Fibroblast of lung (primary cell): ENCODE results near the gene CTTNBP2NL.

Experiments
- EZH2 ChIP-seq: IDR thresholded peaks from 2 replicates; pipeline ENCODE4 v1.5.1; 2012; ENCODE audit warnings: low read length, control low read depth, mild to moderate bottlenecking; ENCODE audit errors: missing control alignments
- TF ChIP-seq, protein P1 (sequence below), 2 donors: IDR thresholded peaks in 1 of 2; conservative IDR thresholded peaks in 1 of 2; 1 replicate in 1 of 2; 2 replicates in 1 of 2; pipeline ENCODE4 v1.5.1; 2011 to 2012; ENCODE audit warnings: low read length in 2 of 2, control low read depth in 1 of 2, inconsistent platforms in 1 of 2, low read depth in 1 of 2, mild to moderate bottlenecking in 1 of 2

DNA sequence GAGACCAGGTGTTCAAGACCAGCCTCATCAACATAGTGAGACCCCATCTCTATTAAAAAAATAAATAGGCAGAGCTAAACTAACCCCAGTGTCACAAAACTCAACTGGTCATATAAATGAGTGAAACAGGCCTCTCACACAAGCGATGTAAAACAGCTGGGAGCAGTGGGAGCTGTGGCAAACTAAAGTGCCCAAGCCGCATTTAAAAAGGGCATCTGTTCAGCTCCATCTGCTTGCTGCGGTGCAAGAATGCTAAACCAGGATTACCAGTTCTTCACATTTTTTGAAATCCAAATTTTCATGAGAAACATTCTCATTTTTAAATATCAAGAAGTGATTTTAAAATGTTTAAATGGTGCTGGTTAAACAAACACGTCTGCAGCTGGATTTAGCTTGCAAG is 62.7 kb downstream of the CTTNBP2NL start:
- TF ChIP-seq, protein P1, sequence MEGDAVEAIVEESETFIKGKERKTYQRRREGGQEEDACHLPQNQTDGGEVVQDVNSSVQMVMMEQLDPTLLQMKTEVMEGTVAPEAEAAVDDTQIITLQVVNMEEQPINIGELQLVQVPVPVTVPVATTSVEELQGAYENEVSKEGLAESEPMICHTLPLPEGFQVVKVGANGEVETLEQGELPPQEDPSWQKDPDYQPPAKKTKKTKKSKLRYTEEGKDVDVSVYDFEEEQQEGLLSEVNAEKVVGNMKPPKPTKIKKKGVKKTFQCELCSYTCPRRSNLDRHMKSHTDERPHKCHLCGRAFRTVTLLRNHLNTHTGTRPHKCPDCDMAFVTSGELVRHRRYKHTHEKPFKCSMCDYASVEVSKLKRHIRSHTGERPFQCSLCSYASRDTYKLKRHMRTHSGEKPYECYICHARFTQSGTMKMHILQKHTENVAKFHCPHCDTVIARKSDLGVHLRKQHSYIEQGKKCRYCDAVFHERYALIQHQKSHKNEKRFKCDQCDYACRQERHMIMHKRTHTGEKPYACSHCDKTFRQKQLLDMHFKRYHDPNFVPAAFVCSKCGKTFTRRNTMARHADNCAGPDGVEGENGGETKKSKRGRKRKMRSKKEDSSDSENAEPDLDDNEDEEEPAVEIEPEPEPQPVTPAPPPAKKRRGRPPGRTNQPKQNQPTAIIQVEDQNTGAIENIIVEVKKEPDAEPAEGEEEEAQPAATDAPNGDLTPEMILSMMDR (conservative IDR thresholded peaks at IDR 0.05 in 1 of 2, IDR thresholded peaks at IDR 0.05 in 1 of 2; ENCODE audit: low read depth in 1 of 2, low read length in 2 of 2), result no peak
- TF ChIP-seq EZH2, result no peak
